HG02588 (cell line): Measurements from ENCODE around the gene TMEM253.

Experiments used
- ATAC-seq: cut with Tn5 transposase; IDR thresholded peaks from one replicate; pipeline ENCODE4 v1.9.1; 2021; ENCODE audit warnings: mild to moderate bottlenecking, moderate library complexity; ENCODE audit not compliant: unreplicated experiment

TMEM253 gene

GRCh38 chr14:21100931-21101330 lies at the start of gene TMEM253:
TSS of gene TMEM253 (plus strand) at chr14:21101066. CDS start at chr14:21101344, 278 bp downstream.
- ATAC-seq = no peak

GRCh38 chr14:21053184-21054122 lies 47.4 kb upstream of the TMEM253 start:
- no peak for ATAC-seq

GRCh38 chr14:21054123-21054767 lies 46.6 kb upstream of the TMEM253 start:
- ATAC-seq = no peak

GRCh38 chr14:21054768-21055145 lies 46.1 kb upstream of the TMEM253 start:
- ATAC-seq = no peak

GRCh38 chr14:21055432-21056117 lies 45.3 kb upstream of the TMEM253 start:
- no peak for ATAC-seq

GRCh38 chr14:21056520-21057163 lies 44.2 kb upstream of the TMEM253 start:
- no peak for ATAC-seq

GRCh38 chr14:21057803-21058675 lies 42.8 kb upstream of the TMEM253 start, which contains the start of gene RNASE8:
TSS of gene RNASE8 (plus strand) at chr14:21057822. CDS start at chr14:21057893, 71 bp downstream.
- ATAC-seq = no peak

- ATAC-seq = no peak
These were observed 42.0 kb upstream of the TMEM253 start for GRCh38 chr14:21058903-21059302.

GRCh38 chr14:21059842-21060613 lies 40.8 kb upstream of the TMEM253 start:
- ATAC-seq = no peak

- no peak for ATAC-seq
These were observed 40.1 kb upstream of the TMEM253 start for GRCh38 chr14:21060614-21061346.

GRCh38 chr14:21061347-21061668 lies 39.6 kb upstream of the TMEM253 start:
- no peak for ATAC-seq

GRCh38 chr14:21063479-21063878 lies 37.4 kb upstream of the TMEM253 start:
- ATAC-seq = no peak

GRCh38 chr14:21066882-21067502 lies 33.9 kb upstream of the TMEM253 start:
- no peak for ATAC-seq

- ATAC-seq = no peak
These were observed 32.1 kb upstream of the TMEM253 start for GRCh38 chr14:21068521-21069387.

- ATAC-seq = no peak
These were observed 31.3 kb upstream of the TMEM253 start for GRCh38 chr14:21069388-21070082.

GRCh38 chr14:21070083-21070609 lies 30.7 kb upstream of the TMEM253 start, which contains the start of gene ARHGEF40:
TSS of gene ARHGEF40 (plus strand) at chr14:21070304. CDS start at chr14:21070397, 93 bp downstream.
- no peak for ATAC-seq
